ENCODE measurements around the gene NKX3-2. TPM values are rescaled to one million over a fixed set of nuclear protein-coding genes. Genes with fewer than 3 reads are reported as not detected.

NKX3-2 gene
- 1 to 10 TPM in 1 of 4 donors, under 1 TPM in 1, not detected in 2; 0.54 to 1.3 TPM for total RNA-seq

- TF ChIP-seq POLR2A (IDR thresholded peaks at IDR 0.05) = no peak
- TF ChIP-seq, protein P1, sequence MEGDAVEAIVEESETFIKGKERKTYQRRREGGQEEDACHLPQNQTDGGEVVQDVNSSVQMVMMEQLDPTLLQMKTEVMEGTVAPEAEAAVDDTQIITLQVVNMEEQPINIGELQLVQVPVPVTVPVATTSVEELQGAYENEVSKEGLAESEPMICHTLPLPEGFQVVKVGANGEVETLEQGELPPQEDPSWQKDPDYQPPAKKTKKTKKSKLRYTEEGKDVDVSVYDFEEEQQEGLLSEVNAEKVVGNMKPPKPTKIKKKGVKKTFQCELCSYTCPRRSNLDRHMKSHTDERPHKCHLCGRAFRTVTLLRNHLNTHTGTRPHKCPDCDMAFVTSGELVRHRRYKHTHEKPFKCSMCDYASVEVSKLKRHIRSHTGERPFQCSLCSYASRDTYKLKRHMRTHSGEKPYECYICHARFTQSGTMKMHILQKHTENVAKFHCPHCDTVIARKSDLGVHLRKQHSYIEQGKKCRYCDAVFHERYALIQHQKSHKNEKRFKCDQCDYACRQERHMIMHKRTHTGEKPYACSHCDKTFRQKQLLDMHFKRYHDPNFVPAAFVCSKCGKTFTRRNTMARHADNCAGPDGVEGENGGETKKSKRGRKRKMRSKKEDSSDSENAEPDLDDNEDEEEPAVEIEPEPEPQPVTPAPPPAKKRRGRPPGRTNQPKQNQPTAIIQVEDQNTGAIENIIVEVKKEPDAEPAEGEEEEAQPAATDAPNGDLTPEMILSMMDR (IDR thresholded peaks at IDR 0.05) = no peak
- no peaks in the 10 kb centered on the region for H3K36me3 ChIP-seq
- H3K4me1 ChIP-seq = peaks cover 0 to 54% (median 31%) of the 10 kb centered on the region in 4 donors
- H3K9me3 ChIP-seq = peaks cover 0 to 8% (median 0%) of the 10 kb centered on the region in 4 donors
- peak within 1 kb of the TSS in 3 of 4 donors; percentile 34 to 65 (median 57) for H3K27ac ChIP-seq
- DNase-seq = no peak
- H3K27me3 ChIP-seq = peaks cover 4 to 73% of the 10 kb centered on the region in 2 donors
- peak within 1 kb of the TSS; percentile 37 to 63 (median 54) for H3K4me3 ChIP-seq
These were observed at the start of gene NKX3-2 for GRCh38 chr4:13543839-13544605. Gene NKX3-2, minus strand, starts transcription at chr4:13544508. Its CDS starts 94 bp downstream, at chr4:13544414.

DNA sequence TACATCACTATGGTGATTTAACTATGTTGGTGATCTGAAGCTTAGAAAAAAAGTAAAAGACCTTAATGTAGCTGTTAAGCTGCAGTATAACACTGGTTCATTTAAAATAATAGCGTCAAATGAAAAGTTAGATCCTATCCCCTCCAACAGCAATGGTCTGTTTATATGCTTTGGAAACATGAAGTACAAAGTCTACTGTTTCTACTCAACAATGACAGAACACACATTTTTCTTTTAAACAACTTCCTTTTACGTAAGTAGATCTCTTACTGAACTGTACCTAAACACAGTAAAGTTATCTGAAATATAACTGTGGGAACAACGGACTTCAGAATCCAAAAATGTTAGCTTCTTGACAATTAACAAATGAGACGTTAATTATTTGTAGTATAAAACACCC, 47.9 kb upstream of the NKX3-2 start:
- DNase-seq = no peak
- H3K9me3 ChIP-seq = no peaks in the 10 kb centered on the region
- H3K4me1 ChIP-seq = no peaks in the 10 kb centered on the region
- H3K36me3 ChIP-seq = peaks cover 0 to 87% (median 0%) of the 10 kb centered on the region in 3 donors
- H3K4me3 ChIP-seq = no peak overlapping the region
- no peak overlapping the region for H3K27ac ChIP-seq
- no peak for TF ChIP-seq POLR2A (IDR thresholded peaks at IDR 0.05)
- TF ChIP-seq, protein P1 (IDR thresholded peaks at IDR 0.05) = no peak
- no peaks in the 10 kb centered on the region for H3K27me3 ChIP-seq

GRCh38 chr4:13590766-13591165, 46.5 kb upstream of the NKX3-2 start:
- no peak for DNase-seq
- Histone ChIP-seq H3K9me3 (no peaks in the 10 kb centered on the region), H3K4me3 (no peak overlapping the region), H3K27me3 (no peaks in the 10 kb centered on the region), H3K27ac (no peak overlapping the region), H3K36me3 (peaks cover 0 to 87% (median 3%) of the 10 kb centered on the region in 3 donors), H3K4me1 (no peaks in the 10 kb centered on the region)
- TF ChIP-seq, protein P1 (IDR thresholded peaks at IDR 0.05) = no peak

GRCh38 chr4:13588954-13589353, 44.6 kb upstream of the NKX3-2 start:
- no peaks in the 10 kb centered on the region for H3K4me1 ChIP-seq
- H3K27me3 ChIP-seq = no peaks in the 10 kb centered on the region
- H3K9me3 ChIP-seq = no peaks in the 10 kb centered on the region
- no peak overlapping the region for H3K27ac ChIP-seq
- peaks cover 0 to 86% (median 3%) of the 10 kb centered on the region in 3 donors for H3K36me3 ChIP-seq
- no peak overlapping the region for H3K4me3 ChIP-seq
- TF ChIP-seq POLR2A (IDR thresholded peaks at IDR 0.05) = no peak
- TF ChIP-seq, protein P1 (IDR thresholded peaks at IDR 0.05) = no peak
- no peak for DNase-seq

- DNase-seq = no peak
- Histone ChIP-seq H3K4me1 (no peaks in the 10 kb centered on the region), H3K36me3 (peaks cover 0 to 93% (median 3%) of the 10 kb centered on the region in 3 donors), H3K27me3 (no peaks in the 10 kb centered on the region), H3K9me3 (no peaks in the 10 kb centered on the region), H3K4me3 (no peak overlapping the region), H3K27ac (no peak overlapping the region)
- no peak for TF ChIP-seq POLR2A (IDR thresholded peaks at IDR 0.05)
- TF ChIP-seq, protein P1 (IDR thresholded peaks at IDR 0.05) = no peak
These were observed 40.2 kb upstream of the NKX3-2 start for GRCh38 chr4:13584481-13584880.
